SK-N-MC (cell line): ENCODE data around the gene NFS1.
"Not testable (repeated sequence)": the region's sequence is repeated elsewhere in the genome, so short reads cannot be mapped to it uniquely, and the experiment has no call there.

Source experiments
- DNase-seq: peaks from one replicate; pipeline ENCODE4 v3.0.0-alpha.2; 2011; ENCODE audit warnings: low read depth, low spot score
- H3K27ac ChIP-seq: fragments of 200-600 bp; sonication (generic); 2 replicates; pipeline ENCODE4 v1.5.1; 2016; ENCODE audit warnings: mixed run types
- H3K36me3 ChIP-seq: fragments of 200-600 bp; sonication (generic); 2 replicates; pipeline ENCODE4 v1.6.1; 2017; ENCODE audit warnings: antibody characterized with exemption, low read length, mixed read lengths; ENCODE audit not compliant: insufficient read depth
- H3K4me3 ChIP-seq: fragments of 200-600 bp; sonication (generic); 2 replicates; pipeline ENCODE4 v1.5.1; 2016
- H3K9ac ChIP-seq: fragments of 200-600 bp; sonication (generic); 2 replicates; pipeline ENCODE4 v1.8.0; 2017; ENCODE audit warnings: mixed run types, mixed read lengths; ENCODE audit not compliant: insufficient read length
- H3K9me3 ChIP-seq: fragments of 200-600 bp; sonication (generic); 2 replicates; pipeline ENCODE4 v1.6.1; 2017; ENCODE audit warnings: low read depth, mild to moderate bottlenecking, antibody characterized with exemption, low read length, moderate library complexity, mixed read lengths
- EZH2 ChIP-seq: fragments of 200-600 bp; sonication (generic); IDR thresholded peaks from one replicate; pipeline ENCODE4 v1.6.1; 2017; ENCODE audit warnings: antibody characterized with exemption
- FOXP2 ChIP-seq: optimal IDR thresholded peaks from 2 replicates; pipeline ENCODE3; 2011; ENCODE audit warnings: mild to moderate bottlenecking, moderate library complexity; ENCODE audit not compliant: insufficient read depth; ENCODE audit errors: extremely low read length, control extremely low read depth
- POLR2AphosphoS5 ChIP-seq: IDR thresholded peaks from 2 replicates; pipeline ENCODE4 v1.6.1; 2012; ENCODE audit warnings: mild to moderate bottlenecking, low read depth, low read length, borderline replicate concordance

Gene NFS1

GRCh38 chr20:35708502-35708901 lies 9.3 kb upstream of the NFS1 start:
- H3K36me3 ChIP-seq, result peaks cover 94% of the 10 kb centered on the region
- DNase-seq, result no peak
- no peaks in the 10 kb centered on the region for H3K9me3 ChIP-seq
- H3K27ac ChIP-seq, result peak overlapping the region; percentile 61
- no peak for TF ChIP-seq EZH2
- TF ChIP-seq POLR2AphosphoS5, result no peak
- TF ChIP-seq FOXP2, result no peak
- no peak overlapping the region for H3K4me3 ChIP-seq
- H3K9ac ChIP-seq, result no peak overlapping the region

GRCh38 chr20:35706591-35707529 lies 7.7 kb upstream of the NFS1 start:
- H3K9ac ChIP-seq, DNase-seq, H3K4me3 ChIP-seq, H3K9me3 ChIP-seq: not testable (repeated sequence)
- Histone ChIP-seq H3K27ac (peak overlapping the region; percentile 55; the same call in 1 of the 2 replicates), H3K36me3 (peaks cover 96% of the 10 kb centered on the region)

- not testable (repeated sequence) for H3K9ac ChIP-seq, H3K27ac ChIP-seq, H3K4me3 ChIP-seq, H3K9me3 ChIP-seq, DNase-seq
- peaks cover 88% of the 10 kb centered on the region for H3K36me3 ChIP-seq
- TF ChIP-seq POLR2AphosphoS5, result 0 out of 2 replicates have a peak, but pooled peaks have one; percentile 28
Measured at GRCh38 chr20:35705894-35706293, 6.7 kb upstream of the NFS1 start.

GRCh38 chr20:35704514-35705261 lies 5.5 kb upstream of the NFS1 start:
- Histone ChIP-seq H3K36me3 (peaks cover 76% of the 10 kb centered on the region), H3K9me3 (no peaks in the 10 kb centered on the region), H3K4me3 (no peak overlapping the region), H3K27ac (peak overlapping the region; percentile 48; the same call in 1 of the 2 replicates), H3K9ac (no peak overlapping the region)
- DNase-seq, result no peak
- TF ChIP-seq EZH2, result no peak
- TF ChIP-seq POLR2AphosphoS5, result peak; percentile 14; the same call in 1 of the 2 replicates
- TF ChIP-seq FOXP2, result no peak

GRCh38 chr20:35702824-35703695 lies 3.9 kb upstream of the NFS1 start:
- Histone ChIP-seq H3K9me3 (no peaks in the 10 kb centered on the region), H3K4me3 (no peak overlapping the region), H3K9ac (no peak overlapping the region), H3K27ac (peak overlapping the region; percentile 68; the same call in 1 of the 2 replicates), H3K36me3 (peaks cover 60% of the 10 kb centered on the region)
- DNase-seq, result no peak
- TF ChIP-seq FOXP2 (no peak), POLR2AphosphoS5 (no peak; the same call in 1 of the 2 replicates), EZH2 (no peak)

GRCh38 chr20:35702051-35702823 lies 3.1 kb upstream of the NFS1 start:
- Histone ChIP-seq H3K36me3 (peaks cover 54% of the 10 kb centered on the region), H3K27ac (peak overlapping the region; percentile 68)

DNA sequence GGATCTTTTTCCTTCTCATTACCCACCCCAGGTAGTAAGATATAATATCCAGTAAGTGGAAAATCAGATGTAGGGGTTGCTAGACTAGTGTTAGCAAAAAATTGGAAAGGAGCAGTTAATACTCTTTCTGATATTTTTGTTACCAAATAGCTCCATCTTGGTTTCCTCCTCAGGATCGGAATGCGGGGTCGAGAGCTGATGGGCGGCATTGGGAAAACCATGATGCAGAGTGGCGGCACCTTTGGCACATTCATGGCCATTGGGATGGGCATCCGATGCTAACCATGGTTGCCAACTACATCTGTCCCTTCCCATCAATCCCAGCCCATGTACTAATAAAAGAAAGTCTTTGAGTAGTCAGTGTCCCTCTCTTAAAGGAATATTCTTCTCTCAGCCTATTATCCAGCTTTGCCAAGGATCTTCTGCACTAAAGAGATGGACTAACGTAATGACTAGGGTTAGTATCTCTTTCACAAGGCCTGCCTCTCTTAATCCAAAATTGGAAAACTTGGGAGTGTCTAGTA lies 1.5 kb upstream of the NFS1 start:
- Histone ChIP-seq H3K9ac (peak overlapping the region; percentile 96), H3K9me3 (no peaks in the 10 kb centered on the region), H3K36me3 (peaks cover 40% of the 10 kb centered on the region), H3K4me3 (peak overlapping the region; percentile 97), H3K27ac (peak overlapping the region; percentile 82)
- TF ChIP-seq EZH2, result no peak
- peak; percentile 39; the same call in 1 of the 2 replicates for TF ChIP-seq POLR2AphosphoS5
- DNase-seq, result no peak

More at GRCh38 chr20:35702051-35702823, 3.1 kb upstream of the NFS1 start:
- Histone ChIP-seq H3K9ac (no peak overlapping the region), H3K4me3 (no peak overlapping the region), H3K9me3 (no peaks in the 10 kb centered on the region)
- no peak for TF ChIP-seq POLR2AphosphoS5
- no peak for DNase-seq
